Activated CD8-positive, alpha-beta memory T cell treated with anti-CD3 and anti-CD28 coated beads, Interleukin-2, amount 50 U/mL, for 1 hour (primary cell): ENCODE data around the gene RBPJL.
"Not testable (repeated sequence)": the region's sequence is repeated elsewhere in the genome, so short reads cannot be mapped to it uniquely, and the experiment has no call there.

Experiments used
- DNase-seq: peaks from one replicate; pipeline ENCODE4 v3.0.0-alpha.2; 2020; ENCODE audit errors: extremely low read depth

Gene RBPJL

GRCh38 chr20:45342855-45343531 is 36.4 kb downstream of the RBPJL start:
- no peak for DNase-seq

- no peak for DNase-seq
These were observed 37.0 kb downstream of the RBPJL start for GRCh38 chr20:45343532-45344167.

- no peak for DNase-seq
These were observed 37.7 kb downstream of the RBPJL start for GRCh38 chr20:45344168-45344860.

GRCh38 chr20:45345104-45345936 is 38.7 kb downstream of the RBPJL start:
- no peak for DNase-seq

- DNase-seq, result no peak
These were observed 39.7 kb downstream of the RBPJL start for GRCh38 chr20:45346291-45346718.

- DNase-seq, result no peak
These were observed 40.2 kb downstream of the RBPJL start for GRCh38 chr20:45346851-45347250.

GRCh38 chr20:45347297-45347935 is 40.8 kb downstream of the RBPJL start:
- DNase-seq, result no peak

- no peak for DNase-seq
These were observed 41.5 kb downstream of the RBPJL start, which contains the start of gene SDC4 for GRCh38 chr20:45347936-45348778. SDC4 (minus strand) TSS chr20:45348424; CDS start chr20:45348384, 40 bp downstream.

- no peak for DNase-seq
These were observed 43.6 kb downstream of the RBPJL start for GRCh38 chr20:45350217-45350616.

- not testable (repeated sequence) for DNase-seq
These were observed 44.2 kb downstream of the RBPJL start for GRCh38 chr20:45350795-45351194.

GRCh38 chr20:45352729-45353128 is 46.1 kb downstream of the RBPJL start:
- DNase-seq, result no peak

GRCh38 chr20:45353746-45354145 is 47.1 kb downstream of the RBPJL start:
- no peak for DNase-seq

- no peak for DNase-seq
These were observed 48.0 kb downstream of the RBPJL start for GRCh38 chr20:45354423-45355208.

- no peak for DNase-seq
These were observed 48.8 kb downstream of the RBPJL start for GRCh38 chr20:45355209-45356084.

GRCh38 chr20:45358282-45359068 is 51.8 kb downstream of the RBPJL start:
- DNase-seq, result no peak

GRCh38 chr20:45359069-45359405 is 52.4 kb downstream of the RBPJL start:
- no peak for DNase-seq

- no peak for DNase-seq
These were observed 52.9 kb downstream of the RBPJL start for GRCh38 chr20:45359406-45360148.
